H9 (cell line): ENCODE data around the gene SPRED2. TPM values are rescaled to one million over a fixed set of nuclear protein-coding genes. Genes with fewer than 3 reads are reported as not detected.

Experiments
- DNase-seq: peaks from one replicate; pipeline ENCODE4 v3.0.0-alpha.2; 2017
- H2AFZ ChIP-seq: one replicate; pipeline ENCODE4 v1.6.1; 2013; ENCODE audit warnings: mild to moderate bottlenecking, low read length, control low read depth, moderate library complexity
- H2AK5ac ChIP-seq: 2 replicates; pipeline ENCODE4 v1.6.1; 2013; ENCODE audit warnings: low read length, control low read depth, mixed read lengths; ENCODE audit not compliant: insufficient read length
- H2BK120ac ChIP-seq: one replicate; pipeline ENCODE4 v1.6.1; 2013; ENCODE audit warnings: low read depth, mild to moderate bottlenecking, low read length, control low read depth, inconsistent platforms; ENCODE audit not compliant: poor library complexity, severe bottlenecking
- H2BK12ac ChIP-seq: 2 replicates; pipeline ENCODE4 v1.6.1; 2013; ENCODE audit warnings: low read length, control low read depth, mixed read lengths, low read depth; ENCODE audit not compliant: insufficient read length
- H2BK15ac ChIP-seq: 2 replicates; pipeline ENCODE4 v1.6.1; 2013; ENCODE audit warnings: low read depth, low read length, control low read depth
- H2BK20ac ChIP-seq: one replicate; pipeline ENCODE4 v1.6.1; 2013; ENCODE audit warnings: low read depth, mild to moderate bottlenecking, low read length, control low read depth, inconsistent platforms; ENCODE audit not compliant: poor library complexity, severe bottlenecking
- H2BK5ac ChIP-seq: 2 replicates; pipeline ENCODE4 v1.6.1; 2013; ENCODE audit warnings: low read length, control low read depth, mixed read lengths; ENCODE audit not compliant: insufficient read length
- H3K14ac ChIP-seq: 2 replicates; pipeline ENCODE4 v1.6.1; 2013; ENCODE audit warnings: low read length, control low read depth; ENCODE audit not compliant: insufficient read depth
- H3K18ac ChIP-seq: 2 replicates; pipeline ENCODE4 v1.6.1; 2013; ENCODE audit warnings: low read depth, mild to moderate bottlenecking, mixed read lengths, low read length, control low read depth; ENCODE audit not compliant: insufficient read length
- H3K23ac ChIP-seq: 2 replicates; pipeline ENCODE4 v1.6.1; 2013; ENCODE audit warnings: low read length, control low read depth, mixed read lengths, low read depth; ENCODE audit not compliant: insufficient read length
- H3K23me2 ChIP-seq: 2 replicates; pipeline ENCODE4 v1.6.1; 2013; ENCODE audit warnings: low read depth, mild to moderate bottlenecking, mixed read lengths, low read length, control low read depth; ENCODE audit not compliant: insufficient read length, poor library complexity, severe bottlenecking
- H3K27ac ChIP-seq: 2 replicates; pipeline ENCODE4 v1.5.1; 2013; ENCODE audit warnings: low read length, control low read depth, mixed read lengths, low read depth; ENCODE audit not compliant: insufficient read length
- H3K27me3 ChIP-seq: 2 replicates; pipeline ENCODE4 v1.6.1; 2013; ENCODE audit warnings: low read length, control low read depth, inconsistent platforms; ENCODE audit not compliant: insufficient read depth
- H3K4ac ChIP-seq: 2 replicates; pipeline ENCODE4 v1.6.1; 2013; ENCODE audit warnings: low read depth, mild to moderate bottlenecking, control low read depth, inconsistent platforms, low read length, moderate library complexity
- H3K4me1 ChIP-seq: 2 replicates; pipeline ENCODE4 v1.6.1; 2013; ENCODE audit warnings: low read length, control low read depth, inconsistent platforms; ENCODE audit not compliant: insufficient read depth
- H3K4me2 ChIP-seq: 2 replicates; pipeline ENCODE4 v1.6.1; 2013; ENCODE audit warnings: low read length, control low read depth, mixed read lengths; ENCODE audit not compliant: insufficient read length, insufficient read depth
- H3K56ac ChIP-seq: 2 replicates; pipeline ENCODE4 v1.6.1; 2013; ENCODE audit warnings: low read depth, mild to moderate bottlenecking, mixed read lengths, low read length, control low read depth; ENCODE audit not compliant: insufficient read length
- H3K79me1 ChIP-seq: 2 replicates; pipeline ENCODE4 v1.6.1; 2013; ENCODE audit warnings: low read depth, mild to moderate bottlenecking, moderate library complexity, low read length, control low read depth, inconsistent platforms; ENCODE audit not compliant: insufficient read depth, poor library complexity, severe bottlenecking
- H3K79me2 ChIP-seq: 2 replicates; pipeline ENCODE4 v1.6.1; 2013; ENCODE audit warnings: low read length, control low read depth, inconsistent platforms; ENCODE audit not compliant: insufficient read depth
- H3K9ac ChIP-seq: 2 replicates; pipeline ENCODE4 v1.6.1; 2013; ENCODE audit warnings: low read length, control low read depth, mixed read lengths; ENCODE audit not compliant: insufficient read length; ENCODE audit errors: extremely low read depth
- H3K9me3 ChIP-seq: one replicate; pipeline ENCODE4 v1.6.1; 2013; ENCODE audit warnings: low read depth, low read length, inconsistent platforms; ENCODE audit not compliant: control insufficient read depth
- H3T11ph ChIP-seq: one replicate; pipeline ENCODE4 v1.6.1; 2013; ENCODE audit warnings: mild to moderate bottlenecking, low read length, control low read depth, inconsistent platforms
- H4K20me1 ChIP-seq: one replicate; pipeline ENCODE4 v1.6.1; 2013; ENCODE audit not compliant: control insufficient read depth, insufficient read length, insufficient read depth
- H4K5ac ChIP-seq: 2 replicates; pipeline ENCODE4 v1.6.1; 2013; ENCODE audit warnings: low read depth, mild to moderate bottlenecking, mixed read lengths, low read length, control low read depth; ENCODE audit not compliant: insufficient read length
- H4K8ac ChIP-seq: replicated peaks from 2 replicates; pipeline ENCODE4 v1.6.1; 2013; ENCODE audit warnings: low read length, control low read depth, mixed read lengths, low read depth; ENCODE audit not compliant: insufficient read length
- H4K91ac ChIP-seq: 2 replicates; pipeline ENCODE4 v1.6.1; 2013; ENCODE audit warnings: low read depth, mild to moderate bottlenecking, moderate library complexity, mixed read lengths, low read length, control low read depth; ENCODE audit not compliant: insufficient read length
- H3K27ac Mint-ChIP-seq, 3 experiments: 2 replicates in 2 of 3; 3 replicates in 1 of 3; pipeline ENCODE4 v1.8.0; 2020 to 2021; ENCODE audit warnings: mixed read lengths in 3 of 3, mild to moderate bottlenecking in 1 of 3, moderate library complexity in 1 of 3
- H3K27me3 Mint-ChIP-seq: 2 replicates; pipeline ENCODE4 v1.8.0; 2021; ENCODE audit warnings: low read depth, mild to moderate bottlenecking, moderate library complexity, mixed read lengths
- H3K36me3 Mint-ChIP-seq, 3 experiments: 2 replicates in 2 of 3; 3 replicates in 1 of 3; pipeline ENCODE4 v1.8.0; 2020 to 2021; ENCODE audit warnings: low read depth in 3 of 3, mixed read lengths in 3 of 3; ENCODE audit not compliant: insufficient read depth in 1 of 3
- H3K4me1 Mint-ChIP-seq, 2 experiments: 2 replicates each; pipeline ENCODE4 v1.8.0; 2020; ENCODE audit warnings: mixed read lengths in 2 of 2
- H3K4me3 Mint-ChIP-seq, 2 experiments: 2 replicates in 1 of 2; 3 replicates in 1 of 2; pipeline ENCODE4 v1.8.0; 2020 to 2021; ENCODE audit warnings: mild to moderate bottlenecking in 2 of 2, mixed read lengths in 2 of 2, moderate library complexity in 1 of 2
- H3K9me3 Mint-ChIP-seq, 2 experiments: 2 replicates in 1 of 2; 3 replicates in 1 of 2; pipeline ENCODE4 v1.8.0; 2020; ENCODE audit warnings: mild to moderate bottlenecking in 2 of 2, mixed read lengths in 2 of 2, moderate library complexity in 1 of 2
- WGBS: extraction: QIAGEN DNeasy Blood & Tissue Kit; methylation state at CpG from one replicate; pipeline ENCODE4 v1.1.7; 2013; ENCODE audit warnings: missing lambda C conversion rate, low lambda C conversion rate, mixed read lengths; ENCODE audit not compliant: insufficient read length; ENCODE audit errors: extremely low coverage; 5-methylcytosine and 5-hydroxymethylcytosine counted together
- total RNA-seq: library from RNA; stranded (reverse); gene quantifications from 2 replicates; pipeline ENCODE4 v1.2.1, GENCODE V29; 2021
- TF ChIP-seq, protein P1 (sequence below): fragments of 200-600 bp; sonication (generic); conservative IDR thresholded peaks from 3 replicates; pipeline ENCODE4 v1.8.0; 2021; ENCODE audit warnings: antibody characterized with exemption, mild to moderate bottlenecking

Gene SPRED2
- total RNA-seq, 1 experiment from 2014 or later: 23.5 TPM

DNA sequence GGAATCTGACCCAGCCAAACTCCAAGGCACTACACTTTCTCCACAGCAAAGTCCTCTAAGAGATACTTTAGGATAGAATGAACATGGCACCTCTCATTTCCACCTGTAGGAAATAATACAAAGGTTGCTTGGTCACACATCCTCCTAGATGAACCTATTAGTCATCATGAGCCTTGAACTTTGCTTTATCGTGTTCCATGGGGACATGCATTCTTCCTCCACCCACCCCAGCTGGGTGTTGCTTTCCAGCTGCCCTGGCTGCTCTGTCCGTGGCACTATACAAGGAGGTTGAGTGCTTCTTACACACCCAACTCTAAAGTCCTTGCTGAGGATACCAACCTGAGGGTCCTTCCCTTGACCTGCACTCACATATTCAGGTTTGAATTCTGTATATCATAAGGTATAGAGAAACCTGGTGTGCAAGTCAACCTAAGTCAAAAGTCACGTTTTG is 52.7 kb downstream of the SPRED2 start:
- Histone ChIP-seq H2AFZ (no peak overlapping the region), H3K23me2 (no peaks in the 10 kb centered on the region), H4K91ac (no peak overlapping the region), H3K14ac (no peak overlapping the region), H3K27me3 (no peaks in the 10 kb centered on the region), H3K79me1 (no peaks in the 10 kb centered on the region), H2BK15ac (no peak overlapping the region), H3K56ac (no peak overlapping the region), H2BK5ac (no peak overlapping the region), H3K4me2 (no peak overlapping the region), H4K5ac (no peak overlapping the region), H2BK120ac (no peak overlapping the region), H3K79me2 (no peaks in the 10 kb centered on the region), H3T11ph (no peak overlapping the region), H4K8ac (no peak overlapping the region), H2BK12ac (no peak overlapping the region), H2AK5ac (no peak overlapping the region), H3K23ac (no peak overlapping the region), H3K9ac (no peak overlapping the region), H3K27ac (no peak overlapping the region), H3K9me3 (no peaks in the 10 kb centered on the region), H4K20me1 (no peaks in the 10 kb centered on the region), H2BK20ac (no peak overlapping the region), H3K4ac (no peak overlapping the region), H3K18ac (no peak overlapping the region), H3K4me1 (peaks cover 7% of the 10 kb centered on the region; the same call in 1 of the 2 replicates)
- no peak overlapping the region; a peak in 1 of 7 replicates for H3K27ac Mint-ChIP-seq
- peaks cover 3% of the 10 kb centered on the region; the same call in 1 of the 2 replicates for H3K27me3 Mint-ChIP-seq
- H3K36me3 Mint-ChIP-seq: no peaks in the 10 kb centered on the region
- no CpG with 5 or more reads among the region's 3 CpGs for WGBS
- H3K4me3 Mint-ChIP-seq: no peak overlapping the region
- TF ChIP-seq, protein P1, sequence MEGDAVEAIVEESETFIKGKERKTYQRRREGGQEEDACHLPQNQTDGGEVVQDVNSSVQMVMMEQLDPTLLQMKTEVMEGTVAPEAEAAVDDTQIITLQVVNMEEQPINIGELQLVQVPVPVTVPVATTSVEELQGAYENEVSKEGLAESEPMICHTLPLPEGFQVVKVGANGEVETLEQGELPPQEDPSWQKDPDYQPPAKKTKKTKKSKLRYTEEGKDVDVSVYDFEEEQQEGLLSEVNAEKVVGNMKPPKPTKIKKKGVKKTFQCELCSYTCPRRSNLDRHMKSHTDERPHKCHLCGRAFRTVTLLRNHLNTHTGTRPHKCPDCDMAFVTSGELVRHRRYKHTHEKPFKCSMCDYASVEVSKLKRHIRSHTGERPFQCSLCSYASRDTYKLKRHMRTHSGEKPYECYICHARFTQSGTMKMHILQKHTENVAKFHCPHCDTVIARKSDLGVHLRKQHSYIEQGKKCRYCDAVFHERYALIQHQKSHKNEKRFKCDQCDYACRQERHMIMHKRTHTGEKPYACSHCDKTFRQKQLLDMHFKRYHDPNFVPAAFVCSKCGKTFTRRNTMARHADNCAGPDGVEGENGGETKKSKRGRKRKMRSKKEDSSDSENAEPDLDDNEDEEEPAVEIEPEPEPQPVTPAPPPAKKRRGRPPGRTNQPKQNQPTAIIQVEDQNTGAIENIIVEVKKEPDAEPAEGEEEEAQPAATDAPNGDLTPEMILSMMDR: no peak
- no peak for DNase-seq
- H3K9me3 Mint-ChIP-seq: no peaks in the 10 kb centered on the region
- peaks cover 15 to 25% of the 10 kb centered on the region in 2 experiments for H3K4me1 Mint-ChIP-seq
